Brain microvascular endothelial cell (primary cell): ENCODE data around the gene TRABD2B.

ENCODE experiments used
- DNase-seq: peaks from one replicate; pipeline ENCODE4 v3.0.0-alpha.2; 2020
- H3K27ac ChIP-seq: fragments of 250-450 bp; sonication (Bioruptor Pico); 2 replicates; pipeline ENCODE4 v1.5.1; 2020; ENCODE audit warnings: mild to moderate bottlenecking, moderate library complexity
- H3K27me3 ChIP-seq: fragments of 250-450 bp; sonication (Bioruptor Pico); replicated peaks from 2 replicates; pipeline ENCODE4 v1.5.1; 2020; ENCODE audit warnings: mild to moderate bottlenecking
- H3K36me3 ChIP-seq: fragments of 250-450 bp; sonication (Bioruptor Pico); replicated peaks from 2 replicates; pipeline ENCODE4 v1.5.1; 2020; ENCODE audit warnings: mild to moderate bottlenecking
- H3K4me3 ChIP-seq: 2 replicates; pipeline ENCODE4 v1.5.1; 2011; ENCODE audit warnings: low read depth, mild to moderate bottlenecking, control low read depth, low read length, moderate library complexity
- in situ Hi-C: cut with HindIII; loops from 2 replicates; pipeline ENCODE4 v1.10.0; 2017; ENCODE audit warnings: low sequenced_read_pairs, low pct_ligation_motif_present
- TF ChIP-seq, protein P1 (sequence below): IDR thresholded peaks from 2 replicates; pipeline ENCODE4 v1.5.1; 2011; ENCODE audit warnings: low read depth, mild to moderate bottlenecking, moderate library complexity, low read length, control low read depth, inconsistent platforms; ENCODE audit errors: missing control alignments

TRABD2B gene

DNA sequence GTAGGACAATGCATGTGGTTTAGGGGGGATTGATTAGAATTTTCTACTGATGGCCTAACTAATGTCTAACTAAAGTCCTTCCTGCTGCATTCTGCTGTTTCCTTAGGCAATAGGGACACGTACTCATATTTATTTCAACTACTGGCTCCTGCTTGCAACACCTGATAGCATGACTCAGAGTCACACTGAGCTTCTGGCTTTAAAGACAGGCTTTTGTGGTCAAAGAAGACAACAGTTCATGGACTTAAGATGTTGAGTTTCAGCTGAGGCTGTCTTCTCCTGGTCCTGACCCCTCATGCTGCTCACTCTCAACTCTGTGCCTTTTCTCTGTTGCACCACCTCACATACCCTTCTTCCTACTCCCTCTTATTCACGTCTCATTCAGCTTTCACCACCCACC, 29.1 kb upstream of the TRABD2B start:
- Histone ChIP-seq H3K27ac (no peak overlapping the region), H3K4me3 (no peak overlapping the region), H3K36me3 (no peaks in the 10 kb centered on the region), H3K27me3 (no peaks in the 10 kb centered on the region)
- TF ChIP-seq, protein P1, sequence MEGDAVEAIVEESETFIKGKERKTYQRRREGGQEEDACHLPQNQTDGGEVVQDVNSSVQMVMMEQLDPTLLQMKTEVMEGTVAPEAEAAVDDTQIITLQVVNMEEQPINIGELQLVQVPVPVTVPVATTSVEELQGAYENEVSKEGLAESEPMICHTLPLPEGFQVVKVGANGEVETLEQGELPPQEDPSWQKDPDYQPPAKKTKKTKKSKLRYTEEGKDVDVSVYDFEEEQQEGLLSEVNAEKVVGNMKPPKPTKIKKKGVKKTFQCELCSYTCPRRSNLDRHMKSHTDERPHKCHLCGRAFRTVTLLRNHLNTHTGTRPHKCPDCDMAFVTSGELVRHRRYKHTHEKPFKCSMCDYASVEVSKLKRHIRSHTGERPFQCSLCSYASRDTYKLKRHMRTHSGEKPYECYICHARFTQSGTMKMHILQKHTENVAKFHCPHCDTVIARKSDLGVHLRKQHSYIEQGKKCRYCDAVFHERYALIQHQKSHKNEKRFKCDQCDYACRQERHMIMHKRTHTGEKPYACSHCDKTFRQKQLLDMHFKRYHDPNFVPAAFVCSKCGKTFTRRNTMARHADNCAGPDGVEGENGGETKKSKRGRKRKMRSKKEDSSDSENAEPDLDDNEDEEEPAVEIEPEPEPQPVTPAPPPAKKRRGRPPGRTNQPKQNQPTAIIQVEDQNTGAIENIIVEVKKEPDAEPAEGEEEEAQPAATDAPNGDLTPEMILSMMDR, result no peak
- DNase-seq, result no peak
- in situ Hi-C loops, result no loop called here

DNA sequence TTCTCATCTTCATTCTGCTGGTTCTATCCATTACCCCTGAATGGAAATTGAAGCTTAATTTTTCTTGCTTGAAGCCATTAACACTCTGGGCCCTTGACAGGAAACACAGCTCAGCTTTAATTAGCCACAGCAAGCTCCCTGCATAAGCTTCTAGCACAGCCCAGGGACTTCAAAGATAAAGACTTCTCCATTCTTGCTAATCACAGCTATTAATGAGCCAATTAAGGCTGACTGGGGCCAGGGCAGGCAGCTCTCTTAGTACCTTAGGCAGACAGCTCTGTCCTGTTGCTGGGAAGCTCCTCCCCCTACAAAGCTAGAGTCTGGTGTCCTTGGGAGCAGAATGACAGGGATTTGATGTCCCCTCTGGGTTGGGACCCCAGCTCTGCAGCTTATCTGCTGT, 27.9 kb upstream of the TRABD2B start:
- Histone ChIP-seq H3K36me3 (no peaks in the 10 kb centered on the region), H3K27me3 (no peaks in the 10 kb centered on the region), H3K4me3 (no peak overlapping the region), H3K27ac (no peak overlapping the region)
- DNase-seq, result no peak
- in situ Hi-C loops, result no loop called here
- TF ChIP-seq, protein P1, result no peak

DNA sequence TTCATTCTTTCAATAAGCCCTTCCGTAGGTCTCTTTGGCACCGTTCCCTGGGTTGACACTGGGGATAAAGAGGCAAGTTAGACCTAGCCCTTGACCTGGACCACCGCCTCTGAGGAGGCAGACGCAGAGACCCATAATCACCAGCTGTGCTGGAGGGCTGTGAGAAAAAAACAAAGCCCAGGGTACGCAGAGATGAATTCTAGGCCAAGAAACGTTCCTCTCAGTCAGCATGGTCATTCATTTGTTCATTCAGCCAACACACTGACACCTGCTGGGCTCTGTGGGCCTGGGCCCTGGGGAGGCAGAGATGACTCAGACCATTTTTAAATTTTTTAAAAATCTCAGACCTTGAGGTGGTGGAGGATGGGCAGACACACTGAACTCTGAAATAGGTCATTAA, 26.3 kb upstream of the TRABD2B start:
- Histone ChIP-seq H3K27ac (no peak overlapping the region), H3K36me3 (no peaks in the 10 kb centered on the region), H3K27me3 (no peaks in the 10 kb centered on the region), H3K4me3 (no peak overlapping the region)
- TF ChIP-seq, protein P1, result no peak
- DNase-seq, result no peak
- in situ Hi-C loops, result no loop called here

GRCh38 chr1:48022306-48022705, 25.1 kb upstream of the TRABD2B start:
- Histone ChIP-seq H3K4me3 (no peak overlapping the region), H3K27me3 (no peaks in the 10 kb centered on the region), H3K36me3 (no peaks in the 10 kb centered on the region), H3K27ac (no peak overlapping the region)
- no peak for DNase-seq
- TF ChIP-seq, protein P1, result no peak
- in situ Hi-C loops, result no loop called here

DNA sequence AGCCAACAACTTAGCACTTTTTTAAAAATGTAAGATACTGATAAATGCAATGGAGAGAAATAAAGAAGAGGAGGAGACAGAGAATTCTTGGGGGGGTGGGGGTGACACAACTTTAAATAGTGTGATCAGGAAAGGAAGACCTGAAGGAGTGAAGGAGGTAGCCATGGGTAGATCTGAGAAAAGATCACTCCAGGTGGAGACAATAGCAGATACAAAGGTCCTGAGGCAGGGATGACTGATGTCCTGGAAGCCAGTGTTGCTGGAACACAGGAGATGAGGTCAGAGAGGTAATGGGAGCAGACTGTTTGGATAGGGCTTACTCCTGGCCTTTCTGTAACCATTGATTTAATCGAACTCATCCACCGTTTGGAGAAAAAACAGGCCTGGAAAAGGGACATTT, 24.6 kb upstream of the TRABD2B start:
- Histone ChIP-seq H3K27ac (no peak overlapping the region), H3K36me3 (no peaks in the 10 kb centered on the region), H3K4me3 (no peak overlapping the region), H3K27me3 (no peaks in the 10 kb centered on the region)
- in situ Hi-C loops, result no loop called here
- TF ChIP-seq, protein P1, result no peak
- no peak for DNase-seq

DNA sequence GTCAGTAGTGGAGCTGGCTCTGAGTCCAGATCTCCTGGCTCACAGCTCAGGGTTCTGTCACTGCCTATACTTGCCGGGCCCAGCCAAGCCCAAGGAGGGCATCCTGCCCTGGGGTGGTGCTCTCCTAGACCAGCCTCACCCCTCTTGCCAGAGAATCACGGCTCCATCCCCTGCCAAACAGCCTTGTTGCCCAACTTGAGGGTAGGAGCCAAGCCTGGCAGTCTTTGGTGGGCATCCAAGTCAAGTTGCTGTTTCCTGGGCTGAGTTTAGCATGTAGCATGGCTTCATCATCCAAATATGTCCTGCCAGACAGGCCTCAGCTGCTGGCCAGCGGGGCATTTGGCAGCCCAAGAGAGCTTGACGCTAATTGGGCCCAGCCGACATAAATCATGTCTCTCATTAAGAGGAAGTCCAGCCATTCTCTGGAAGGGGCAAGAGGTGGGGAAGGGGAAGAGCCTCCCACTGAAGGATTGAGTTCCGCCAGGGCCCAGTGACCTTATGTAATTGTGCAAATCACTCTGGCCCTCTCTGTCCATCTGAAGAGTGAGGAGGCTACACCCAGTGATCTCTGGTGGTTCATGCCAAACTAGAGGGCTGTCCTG, 22.6 kb upstream of the TRABD2B start:
- H3K36me3 ChIP-seq, result no peaks in the 10 kb centered on the region
- no peak for DNase-seq
- TF ChIP-seq, protein P1, result no peak
- H3K27ac ChIP-seq, result no peak overlapping the region
- in situ Hi-C loops, result no loop called here
- no peak overlapping the region for H3K4me3 ChIP-seq
- H3K27me3 ChIP-seq, result no peaks in the 10 kb centered on the region
